GM20000 (cell line): ENCODE data around the gene TGM5.

Experiments used
- DNase-seq: peaks from one replicate; pipeline ENCODE4 v3.0.0; 2012; ENCODE audit warnings: low spot score
- TF ChIP-seq, protein P1 (sequence below): IDR thresholded peaks from 2 replicates; pipeline ENCODE4 v1.5.1; 2012; ENCODE audit warnings: mild to moderate bottlenecking, control low read depth; ENCODE audit errors: extremely low read depth, missing control alignments

Gene TGM5

GRCh38 chr15:43280996-43281395, 14.3 kb upstream of the TGM5 start:
- DNase-seq, result no peak
- TF ChIP-seq, protein P1, sequence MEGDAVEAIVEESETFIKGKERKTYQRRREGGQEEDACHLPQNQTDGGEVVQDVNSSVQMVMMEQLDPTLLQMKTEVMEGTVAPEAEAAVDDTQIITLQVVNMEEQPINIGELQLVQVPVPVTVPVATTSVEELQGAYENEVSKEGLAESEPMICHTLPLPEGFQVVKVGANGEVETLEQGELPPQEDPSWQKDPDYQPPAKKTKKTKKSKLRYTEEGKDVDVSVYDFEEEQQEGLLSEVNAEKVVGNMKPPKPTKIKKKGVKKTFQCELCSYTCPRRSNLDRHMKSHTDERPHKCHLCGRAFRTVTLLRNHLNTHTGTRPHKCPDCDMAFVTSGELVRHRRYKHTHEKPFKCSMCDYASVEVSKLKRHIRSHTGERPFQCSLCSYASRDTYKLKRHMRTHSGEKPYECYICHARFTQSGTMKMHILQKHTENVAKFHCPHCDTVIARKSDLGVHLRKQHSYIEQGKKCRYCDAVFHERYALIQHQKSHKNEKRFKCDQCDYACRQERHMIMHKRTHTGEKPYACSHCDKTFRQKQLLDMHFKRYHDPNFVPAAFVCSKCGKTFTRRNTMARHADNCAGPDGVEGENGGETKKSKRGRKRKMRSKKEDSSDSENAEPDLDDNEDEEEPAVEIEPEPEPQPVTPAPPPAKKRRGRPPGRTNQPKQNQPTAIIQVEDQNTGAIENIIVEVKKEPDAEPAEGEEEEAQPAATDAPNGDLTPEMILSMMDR, result no peak

- DNase-seq, result no peak
- TF ChIP-seq, protein P1, result no peak
Measured at GRCh38 chr15:43279496-43279895, 12.8 kb upstream of the TGM5 start.

DNA sequence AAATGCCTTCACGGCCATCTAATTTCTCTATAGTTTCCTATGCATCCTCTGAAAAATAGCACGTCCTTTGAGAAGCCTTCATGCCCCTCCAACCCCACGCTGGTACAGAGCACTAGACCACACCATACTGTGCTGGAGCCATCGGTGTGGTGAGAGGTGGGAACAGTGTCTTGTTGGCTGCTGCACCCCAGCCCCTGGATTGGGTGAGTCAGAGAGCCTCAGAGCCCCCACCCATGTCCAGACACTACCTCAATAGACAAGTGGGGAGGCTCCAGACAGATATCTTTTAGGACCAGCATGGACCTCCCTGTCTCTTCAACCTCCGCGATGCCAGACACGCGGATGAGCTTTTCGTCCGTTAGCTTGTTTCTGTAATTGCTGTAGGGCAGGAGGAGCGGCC, 12.1 kb upstream of the TGM5 start:
- TF ChIP-seq, protein P1, result no peak
- no peak for DNase-seq

DNA sequence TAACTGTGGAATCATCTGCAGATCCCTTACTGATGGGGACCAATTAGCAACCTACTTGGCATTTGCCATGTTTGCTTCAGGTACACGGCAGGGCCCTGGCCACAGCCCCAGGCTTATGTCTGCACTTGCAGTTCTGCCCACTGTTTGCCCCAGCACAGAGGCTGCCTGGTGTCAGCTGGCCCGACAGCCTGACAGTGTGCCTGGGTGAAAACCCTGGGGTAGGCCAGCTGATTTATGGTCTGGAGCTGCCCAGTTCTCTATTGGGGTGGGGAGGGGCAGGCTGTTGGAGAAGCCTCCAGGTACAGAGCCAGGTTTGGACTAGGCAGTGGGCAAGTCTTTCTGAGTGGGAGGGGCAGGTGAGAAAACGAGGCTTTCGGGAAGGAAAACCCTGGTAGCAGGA, 11.2 kb upstream of the TGM5 start:
- no peak for DNase-seq
- TF ChIP-seq, protein P1, result no peak

GRCh38 chr15:43277231-43277823, 10.6 kb upstream of the TGM5 start:
- TF ChIP-seq, protein P1, result no peak

DNA sequence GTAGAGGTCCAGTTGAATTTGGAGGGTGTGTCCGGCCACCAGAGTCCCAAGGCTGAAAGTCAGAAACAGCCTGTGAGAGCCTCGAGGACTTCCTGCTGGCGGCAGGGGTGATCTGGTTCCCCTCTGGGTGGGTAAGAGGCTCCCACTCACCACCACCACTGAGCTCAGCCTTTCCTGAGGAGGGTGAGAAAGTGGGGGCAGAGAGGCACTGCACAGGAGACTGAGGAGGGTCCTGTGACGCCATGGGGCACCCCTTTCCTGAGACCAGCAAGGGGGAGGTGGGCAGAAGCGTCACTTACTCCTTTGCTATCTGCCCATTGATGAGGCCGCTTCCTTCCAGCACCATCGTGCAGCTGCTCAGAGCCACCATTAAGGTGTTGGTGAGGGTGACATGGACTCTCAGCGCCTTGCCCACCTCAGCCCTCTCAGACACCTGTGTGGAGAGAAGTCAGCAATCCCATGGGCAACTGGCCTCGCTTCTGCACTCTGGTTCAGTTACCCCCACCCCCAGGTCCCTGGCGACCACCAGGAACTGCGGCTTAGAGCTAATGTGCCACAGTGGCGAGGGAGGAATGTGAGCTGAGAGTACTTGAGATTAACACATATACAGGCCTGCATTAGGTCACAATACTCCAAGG, 10.0 kb upstream of the TGM5 start:
- TF ChIP-seq, protein P1, result no peak
- DNase-seq, result no peak

More at GRCh38 chr15:43277231-43277823, 10.6 kb upstream of the TGM5 start:
- no peak for DNase-seq

- TF ChIP-seq, protein P1, result no peak
Measured at GRCh38 chr15:43275740-43276562, 9.2 kb upstream of the TGM5 start.

More at GRCh38 chr15:43275740-43276562, 9.2 kb upstream of the TGM5 start:
- DNase-seq, result no peak
